ENCODE results near the gene PKN3.

- no peak for TF ChIP-seq POLR2A (IDR thresholded peaks at IDR 0.05)
- TF ChIP-seq CTCF (IDR thresholded peaks at IDR 0.05 in 4 of 5, conservative IDR thresholded peaks at IDR 0.05 in 1 of 5), result no peak
Measured at GRCh38 chr9:128713411-128713780, 11.1 kb downstream of the PKN3 start.

Data from gastrocnemius medialis (tissue), 4 donors.